HEK293 (cell line): ENCODE measurements around the gene COL17A1.

Source experiments
- CTCF ChIA-PET: fragments of 350-600 bp; formaldehyde crosslinking; extraction: SDS; loops from one replicate; lab custom pipeline; 2021; ENCODE audit warnings: antibody characterized with exemption; lab: Yijun Ruan, JAX
- POLR2A ChIA-PET: fragments of 300-600 bp; formaldehyde crosslinking; extraction: SDS; loops from one replicate; lab custom pipeline; 2020; ENCODE audit warnings: antibody characterized with exemption, inconsistent platforms; lab: Yijun Ruan, JAX
- H3K27ac ChIP-seq: fragments of 200-500 bp; sonication (Bioruptor generic); 2 replicates; pipeline ENCODE4 v1.5.1; 2014; ENCODE audit warnings: low read depth, low read length, control low read depth, inconsistent platforms; ENCODE audit errors: extremely low read depth
- H3K36me3 ChIP-seq, 2 experiments: fragments of 200-500 bp in 1 of 2; sonication (Bioruptor generic) in 1 of 2; 1 replicate in 1 of 2; 2 replicates in 1 of 2; pipeline ENCODE4 v1.5.1; 2014 to 2017; ENCODE audit warnings: inconsistent platforms in 2 of 2, low read length in 2 of 2; ENCODE audit not compliant: control insufficient read depth in 2 of 2, insufficient read depth in 1 of 2
- H3K4me1 ChIP-seq: fragments of 200-500 bp; sonication (Bioruptor generic); 2 replicates; pipeline ENCODE4 v1.5.1; 2014; ENCODE audit warnings: mild to moderate bottlenecking, low read length, inconsistent platforms; ENCODE audit not compliant: control insufficient read depth, insufficient read depth
- H3K4me3 ChIP-seq: 2 replicates; pipeline ENCODE4 v1.5.1; 2011; ENCODE audit warnings: low read depth, mild to moderate bottlenecking, control low read depth, low read length, moderate library complexity
- H3K9me3 ChIP-seq: fragments of 200-500 bp; sonication (Bioruptor generic); 2 replicates; pipeline ENCODE4 v1.5.1; 2014; ENCODE audit warnings: low read depth, low read length, inconsistent platforms; ENCODE audit not compliant: control insufficient read depth, insufficient read depth
- GLI2 ChIP-seq: fragments of 450-650 bp; formaldehyde crosslinking; IDR thresholded peaks from 2 replicates; pipeline ENCODE4; 2017; ENCODE audit warnings: missing biosample characterization, missing genetic modification characterization, low read depth, borderline replicate concordance
- MEIS1 ChIP-seq: sonication (generic); formaldehyde crosslinking; IDR thresholded peaks from 2 replicates; pipeline ENCODE4 v1.8.1; 2022; ENCODE audit warnings: missing genetic modification reagents, mild to moderate bottlenecking, borderline replicate concordance
- SP7 ChIP-seq: fragments of 450-650 bp; formaldehyde crosslinking; IDR thresholded peaks from 2 replicates; pipeline ENCODE4 v1.5.1; 2016; ENCODE audit warnings: missing biosample characterization, missing genetic modification characterization
- ZEB2 ChIP-seq: fragments of 450-650 bp; formaldehyde crosslinking; IDR thresholded peaks from 2 replicates; pipeline ENCODE4 v1.5.1; 2016; ENCODE audit warnings: missing biosample characterization, missing genetic modification characterization
- ZIC2 ChIP-seq: fragments of 450-650 bp; formaldehyde crosslinking; IDR thresholded peaks from 2 replicates; pipeline ENCODE4 v1.5.1; 2016; ENCODE audit warnings: missing biosample characterization, missing genetic modification characterization
- ZNF155 ChIP-seq: fragments of 450-650 bp; formaldehyde crosslinking; IDR thresholded peaks from 2 replicates; pipeline ENCODE4 v1.5.1; 2016; ENCODE audit warnings: missing biosample characterization, missing genetic modification characterization
- ZNF266 ChIP-seq: fragments of 450-650 bp; formaldehyde crosslinking; IDR thresholded peaks from 2 replicates; pipeline ENCODE4 v1.5.1; 2016; ENCODE audit warnings: missing biosample characterization, missing genetic modification characterization, low read depth
- ZNF302 ChIP-seq: fragments of 450-650 bp; formaldehyde crosslinking; IDR thresholded peaks from 2 replicates; pipeline ENCODE4 v1.5.1; 2016; ENCODE audit warnings: missing biosample characterization, missing genetic modification characterization, low read depth
- ZNF366 ChIP-seq: fragments of 450-650 bp; formaldehyde crosslinking; conservative IDR thresholded peaks from 2 replicates; pipeline ENCODE4 v1.5.1; 2016; ENCODE audit warnings: missing biosample characterization, missing genetic modification characterization
- ZNF394 ChIP-seq: fragments of 450-650 bp; formaldehyde crosslinking; IDR thresholded peaks from 2 replicates; pipeline ENCODE4 v1.5.1; 2016; ENCODE audit warnings: missing biosample characterization, missing genetic modification characterization, mild to moderate bottlenecking, moderate library complexity, borderline replicate concordance
- ZNF473 ChIP-seq: fragments of 450-650 bp; formaldehyde crosslinking; IDR thresholded peaks from 2 replicates; pipeline ENCODE4 v1.5.1; 2017; ENCODE audit warnings: missing biosample characterization, missing genetic modification characterization
- ZNF48 ChIP-seq: fragments of 450-650 bp; formaldehyde crosslinking; IDR thresholded peaks from 2 replicates; pipeline ENCODE4 v1.5.1; 2016; ENCODE audit warnings: missing biosample characterization, missing genetic modification characterization
- ZNF510 ChIP-seq: fragments of 450-650 bp; formaldehyde crosslinking; IDR thresholded peaks from 2 replicates; pipeline ENCODE4 v1.5.1; 2018; ENCODE audit warnings: mild to moderate bottlenecking, missing genetic modification characterization, missing biosample characterization; ENCODE audit not compliant: insufficient replicate concordance
- ZNF621 ChIP-seq: fragments of 450-650 bp; formaldehyde crosslinking; IDR thresholded peaks from 2 replicates; pipeline ENCODE4 v1.5.1; 2017; ENCODE audit warnings: missing biosample characterization, missing genetic modification characterization
- ZNF791 ChIP-seq: fragments of 450-650 bp; formaldehyde crosslinking; IDR thresholded peaks from 2 replicates; pipeline ENCODE4 v1.5.1; 2016; ENCODE audit warnings: missing biosample characterization, missing genetic modification characterization
- ZNF837 ChIP-seq: fragments of 450-650 bp; formaldehyde crosslinking; IDR thresholded peaks from 2 replicates; pipeline ENCODE4 v1.5.1; 2016; ENCODE audit warnings: missing biosample characterization, missing genetic modification characterization
- ZXDB ChIP-seq: fragments of 450-650 bp; formaldehyde crosslinking; IDR thresholded peaks from 2 replicates; pipeline ENCODE4 v1.5.1; 2016; ENCODE audit warnings: missing biosample characterization, missing genetic modification characterization
- TF ChIP-seq, protein P1 (sequence below): fragments of 450-650 bp; IDR thresholded peaks from 2 replicates; pipeline ENCODE4 v1.5.1; 2018; ENCODE audit warnings: missing biosample characterization, missing genetic modification characterization
- TF ChIP-seq, protein P2 (sequence below): fragments of 450-650 bp; formaldehyde crosslinking; IDR thresholded peaks from 2 replicates; pipeline ENCODE4 v1.5.1; 2016; ENCODE audit warnings: missing biosample characterization, missing genetic modification characterization

COL17A1 gene

DNA sequence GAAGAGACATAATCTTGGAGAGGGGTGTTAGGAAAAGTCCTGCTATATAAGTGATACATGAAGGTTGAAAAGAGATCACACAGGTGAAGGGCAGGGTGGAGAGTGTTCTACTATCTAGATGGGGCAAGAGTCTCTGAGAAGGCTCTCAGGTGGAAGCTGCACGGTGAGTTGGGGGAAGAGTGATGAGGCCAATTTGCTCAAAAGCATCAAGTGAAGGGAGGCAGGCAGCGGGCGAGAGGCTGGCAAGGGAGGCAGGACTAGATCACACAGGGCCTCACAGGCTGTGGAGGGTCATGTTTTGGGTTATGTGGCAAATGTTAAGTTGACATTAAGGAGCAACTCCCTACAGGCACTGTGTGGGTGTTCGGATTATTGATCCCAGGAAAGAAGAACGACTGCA, 2.6 kb upstream of the COL17A1 start:
- H3K4me1 ChIP-seq = no peaks in the 10 kb centered on the region
- CTCF ChIA-PET = no interaction called here
- no peak for TF ChIP-seq MEIS1 (CRISPR knock-in tag)
- TF ChIP-seq ZNF837 (tag by site-specific recombination) = no peak
- TF ChIP-seq ZNF266 = no peak
- TF ChIP-seq ZIC2 (tag by site-specific recombination) = no peak
- TF ChIP-seq GLI2 = no peak
- TF ChIP-seq, all 188 proteins: peak for 0
- Histone ChIP-seq H3K36me3 (no peaks in the 10 kb centered on the region), H3K27ac (no peak overlapping the region), H3K4me3 (no peak overlapping the region), H3K9me3 (no peaks in the 10 kb centered on the region)
- POLR2A ChIA-PET = no interaction called here

DNA sequence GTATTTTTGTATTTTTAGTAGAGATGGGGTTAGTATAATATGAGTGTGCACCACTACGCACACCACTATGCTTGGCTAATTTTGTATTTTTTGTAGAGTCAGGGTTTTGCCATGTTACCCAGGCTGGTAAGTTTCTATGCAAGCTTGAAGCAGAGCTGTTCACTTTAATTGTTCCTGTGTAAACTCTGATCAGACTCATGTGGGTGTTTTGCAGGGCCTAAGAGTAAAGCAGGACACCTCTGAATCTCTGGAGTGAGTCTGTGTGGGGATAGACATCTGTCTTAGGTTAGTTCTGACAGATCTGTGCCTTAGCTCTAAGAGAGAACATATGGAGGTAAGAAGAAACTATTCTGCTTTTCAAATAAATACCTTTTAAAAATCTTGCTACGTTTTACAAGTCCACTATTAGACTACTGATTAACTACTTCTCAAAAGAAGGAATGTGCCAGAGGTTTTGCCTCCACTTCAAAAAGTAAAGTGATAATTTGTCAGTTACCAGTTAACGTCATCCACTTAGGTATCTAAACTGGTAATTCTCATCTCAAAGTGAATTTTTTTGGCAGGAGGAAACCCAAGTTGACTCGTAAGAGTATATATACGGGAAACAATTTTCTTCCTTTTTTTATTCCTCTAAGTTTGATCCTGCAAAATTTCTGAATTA, 1.1 kb downstream of the COL17A1 start:
- no peak overlapping the region for H3K27ac ChIP-seq
- no peak overlapping the region for H3K4me3 ChIP-seq
- no peak for TF ChIP-seq ZNF621 (tag by site-specific recombination)
- TF ChIP-seq ZEB2 (tag by site-specific recombination) = no peak
- TF ChIP-seq, protein P1, sequence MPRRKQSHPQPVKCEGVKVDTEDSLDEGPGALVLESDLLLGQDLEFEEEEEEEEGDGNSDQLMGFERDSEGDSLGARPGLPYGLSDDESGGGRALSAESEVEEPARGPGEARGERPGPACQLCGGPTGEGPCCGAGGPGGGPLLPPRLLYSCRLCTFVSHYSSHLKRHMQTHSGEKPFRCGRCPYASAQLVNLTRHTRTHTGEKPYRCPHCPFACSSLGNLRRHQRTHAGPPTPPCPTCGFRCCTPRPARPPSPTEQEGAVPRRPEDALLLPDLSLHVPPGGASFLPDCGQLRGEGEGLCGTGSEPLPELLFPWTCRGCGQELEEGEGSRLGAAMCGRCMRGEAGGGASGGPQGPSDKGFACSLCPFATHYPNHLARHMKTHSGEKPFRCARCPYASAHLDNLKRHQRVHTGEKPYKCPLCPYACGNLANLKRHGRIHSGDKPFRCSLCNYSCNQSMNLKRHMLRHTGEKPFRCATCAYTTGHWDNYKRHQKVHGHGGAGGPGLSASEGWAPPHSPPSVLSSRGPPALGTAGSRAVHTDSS (tag by site-specific recombination) = no peak
- TF ChIP-seq ZNF394 (tag by site-specific recombination) = no peak
- TF ChIP-seq ZNF791 = no peak
- no peak for TF ChIP-seq ZNF473 (tag by site-specific recombination)
- no peak for TF ChIP-seq ZNF48 (tag by site-specific recombination)
- TF ChIP-seq MEIS1 (CRISPR knock-in tag) = no peak
- no peak for TF ChIP-seq ZNF366
- no peak for TF ChIP-seq ZNF510 (tag by site-specific recombination)
- POLR2A ChIA-PET = interaction anchor here (0.8 kb wide), 1 partner anchor 444 kb away, joined by 3 read pairs; no protein-coding TSS in a partner anchor
- H3K9me3 ChIP-seq = no peaks in the 10 kb centered on the region
- CTCF ChIA-PET = no interaction called here
- H3K4me1 ChIP-seq = peaks cover 14% of the 10 kb centered on the region; the same call in 1 of the 2 replicates
- H3K36me3 ChIP-seq = no peaks in the 10 kb centered on the region

DNA sequence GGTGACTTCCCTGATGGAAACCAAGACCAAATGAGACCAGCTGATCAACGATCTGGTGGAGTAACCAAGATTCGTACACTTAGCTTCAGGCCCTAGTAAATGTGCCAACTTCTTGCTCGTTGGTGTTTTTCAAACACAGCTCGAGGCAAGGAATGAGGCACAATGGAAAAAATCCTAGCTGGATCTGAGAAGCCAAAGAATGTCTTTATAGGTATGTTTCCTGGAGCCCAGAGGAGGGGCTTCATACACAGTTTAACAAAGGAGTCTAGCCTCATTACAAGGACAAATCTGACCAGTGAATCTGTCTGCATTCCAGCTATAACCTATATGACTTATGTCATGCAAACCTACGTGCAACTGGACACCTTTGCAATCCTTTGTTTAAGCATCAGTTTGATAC, 3.7 kb downstream of the COL17A1 start:
- Histone ChIP-seq H3K27ac (no peak overlapping the region), H3K36me3 (no peaks in the 10 kb centered on the region), H3K4me1 (peaks cover 24% of the 10 kb centered on the region), H3K4me3 (no peak overlapping the region), H3K9me3 (no peaks in the 10 kb centered on the region)
- ChIA-PET CTCF (interaction anchor here (0.6 to 2.3 kb wide), 7 partner anchors 12 to 82 kb away, joined by 3 to 7 read pairs (median 4); partner anchors contain the start of gene SFR1), POLR2A (interaction anchor here (0.9 kb wide), 1 partner anchor 39 kb away, joined by 3 read pairs; no protein-coding TSS in a partner anchor)
- no peak for TF ChIP-seq ZXDB (tag by site-specific recombination)
- no peak for TF ChIP-seq ZNF302
- TF ChIP-seq ZNF266 = no peak
- TF ChIP-seq ZNF155 (tag by site-specific recombination) = no peak
- TF ChIP-seq SP7 (tag by site-specific recombination) = no peak
- TF ChIP-seq, protein P2, sequence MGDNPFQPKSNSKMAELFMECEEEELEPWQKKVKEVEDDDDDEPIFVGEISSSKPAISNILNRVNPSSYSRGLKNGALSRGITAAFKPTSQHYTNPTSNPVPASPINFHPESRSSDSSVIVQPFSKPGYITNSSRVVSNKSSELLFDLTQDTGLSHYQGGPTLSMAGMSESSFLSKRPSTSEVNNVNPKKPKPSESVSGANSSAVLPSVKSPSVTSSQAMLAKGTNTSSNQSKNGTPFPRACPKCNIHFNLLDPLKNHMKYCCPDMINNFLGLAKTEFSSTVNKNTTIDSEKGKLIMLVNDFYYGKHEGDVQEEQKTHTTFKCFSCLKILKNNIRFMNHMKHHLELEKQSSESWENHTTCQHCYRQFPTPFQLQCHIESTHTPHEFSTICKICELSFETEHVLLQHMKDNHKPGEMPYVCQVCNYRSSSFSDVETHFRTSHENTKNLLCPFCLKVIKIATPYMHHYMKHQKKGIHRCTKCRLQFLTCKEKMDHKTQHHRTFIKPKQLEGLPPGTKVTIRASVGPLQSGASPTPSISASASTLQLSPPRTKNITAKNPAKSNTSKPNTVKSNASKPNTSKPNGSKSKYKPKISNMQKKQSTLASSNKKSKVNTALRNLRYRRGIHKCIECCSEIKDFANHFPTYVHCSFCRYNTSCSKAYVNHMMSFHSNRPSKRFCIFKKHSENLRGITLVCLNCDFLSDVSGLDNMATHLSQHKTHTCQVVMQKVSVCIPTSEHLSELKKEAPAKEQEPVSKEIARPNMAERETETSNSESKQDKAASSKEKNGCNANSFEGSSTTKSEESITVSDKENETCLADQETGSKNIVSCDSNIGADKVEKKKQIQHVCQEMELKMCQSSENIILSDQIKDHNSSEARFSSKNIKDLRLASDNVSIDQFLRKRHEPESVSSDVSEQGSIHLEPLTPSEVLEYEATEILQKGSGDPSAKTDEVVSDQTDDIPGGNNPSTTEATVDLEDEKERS (tag by site-specific recombination) = no peak
